ENCODE data around the gene RTL9.
"Not testable (repeated sequence)": the region's sequence is repeated elsewhere in the genome, so short reads cannot be mapped to it uniquely, and the experiment has no call there.

Gene RTL9

GRCh38 chrX:110358548-110358947 lies at the start of gene RTL9:
Gene RTL9 (plus strand): TSS chrX:110358848. CDS start chrX:110450618, 91,770 bp downstream.
- DNase-seq = no peak

DNA sequence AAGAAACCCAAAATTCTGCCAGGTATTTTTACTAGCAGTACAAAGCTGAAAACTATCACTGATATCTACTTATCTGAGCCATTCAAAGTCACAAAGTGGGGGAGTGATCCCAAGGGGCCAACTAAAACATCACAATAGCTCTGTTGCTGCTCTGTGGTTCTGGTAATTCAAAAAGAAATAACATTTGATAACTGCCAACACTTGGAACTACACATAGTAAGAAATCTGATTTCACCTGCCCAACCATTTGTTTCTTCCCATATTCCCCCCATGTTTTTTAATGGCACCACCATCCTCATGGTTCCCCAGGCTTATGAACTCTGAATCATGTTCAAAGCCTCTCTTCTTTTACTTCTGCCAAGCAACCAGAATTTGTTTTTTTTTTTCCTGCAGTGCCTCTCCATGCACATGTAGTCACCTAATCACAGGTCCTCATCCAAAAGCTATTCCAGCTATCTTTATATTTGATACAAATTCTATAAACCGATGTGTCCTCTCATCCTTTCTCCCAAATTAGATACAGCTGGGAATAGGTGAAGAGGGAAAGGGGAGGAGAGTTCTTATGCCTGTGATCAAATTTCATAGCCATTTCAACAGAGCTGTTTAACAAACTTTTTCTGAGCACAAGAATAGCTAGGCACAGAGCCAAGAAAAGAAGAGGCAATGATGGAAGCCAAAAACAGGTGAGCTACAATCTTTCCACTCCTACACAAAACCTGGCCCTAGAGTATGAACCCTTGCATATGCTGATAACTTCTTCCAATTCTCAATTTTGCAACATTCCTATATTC lies 48.5 kb upstream of the RTL9 start:
- no peak for DNase-seq

GRCh38 chrX:110310896-110311295 lies 47.8 kb upstream of the RTL9 start:
- no peak for DNase-seq

GRCh38 chrX:110311437-110312230 lies 47.0 kb upstream of the RTL9 start:
- no peak for DNase-seq

DNA sequence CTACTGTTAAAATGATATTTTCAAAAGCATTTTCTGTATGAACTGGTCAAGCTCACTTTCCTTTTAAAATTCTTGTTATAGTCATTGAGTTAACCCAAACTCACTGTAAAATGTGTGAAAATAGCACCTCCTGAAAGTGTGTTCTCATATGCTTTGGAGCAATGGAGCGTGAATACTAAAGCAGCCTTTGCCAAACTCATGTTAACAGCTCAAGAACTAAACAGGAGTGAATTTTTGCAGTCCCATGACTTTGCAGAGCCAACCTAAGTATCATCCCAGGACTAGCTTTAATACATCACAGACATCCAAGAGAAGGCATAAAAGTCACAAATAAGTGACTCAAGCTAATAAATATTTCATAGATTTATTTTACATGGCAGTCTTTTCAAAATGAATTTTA lies 43.1 kb upstream of the RTL9 start:
- no peak for DNase-seq

- DNase-seq = no peak
Observed at GRCh38 chrX:110316351-110317060, 42.1 kb upstream of the RTL9 start.

- DNase-seq = peak; percentile 32
Observed at GRCh38 chrX:110317061-110317819, 41.4 kb upstream of the RTL9 start.

GRCh38 chrX:110317820-110318663 lies 40.6 kb upstream of the RTL9 start, which contains the start of gene AMMECR1:
Gene AMMECR1 (minus strand): TSS chrX:110318085. CDS start chrX:110318071, 14 bp downstream.
- DNase-seq = peak; percentile 87

DNA sequence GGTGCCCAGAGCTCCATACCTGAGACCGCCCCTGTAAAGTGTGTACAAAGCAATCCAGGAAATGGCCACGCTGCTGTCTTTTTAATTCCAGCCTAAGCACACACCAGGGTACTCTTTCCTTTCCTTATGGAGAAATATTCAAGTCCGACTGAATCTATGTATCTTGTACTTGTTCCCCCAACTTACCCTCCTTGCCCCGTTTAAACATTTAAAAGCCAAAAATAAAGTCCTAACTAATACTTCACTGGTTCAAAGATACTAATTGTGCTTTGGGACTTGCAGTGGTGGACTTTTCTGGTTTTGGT lies 40.0 kb upstream of the RTL9 start:
- DNase-seq = no peak

DNA sequence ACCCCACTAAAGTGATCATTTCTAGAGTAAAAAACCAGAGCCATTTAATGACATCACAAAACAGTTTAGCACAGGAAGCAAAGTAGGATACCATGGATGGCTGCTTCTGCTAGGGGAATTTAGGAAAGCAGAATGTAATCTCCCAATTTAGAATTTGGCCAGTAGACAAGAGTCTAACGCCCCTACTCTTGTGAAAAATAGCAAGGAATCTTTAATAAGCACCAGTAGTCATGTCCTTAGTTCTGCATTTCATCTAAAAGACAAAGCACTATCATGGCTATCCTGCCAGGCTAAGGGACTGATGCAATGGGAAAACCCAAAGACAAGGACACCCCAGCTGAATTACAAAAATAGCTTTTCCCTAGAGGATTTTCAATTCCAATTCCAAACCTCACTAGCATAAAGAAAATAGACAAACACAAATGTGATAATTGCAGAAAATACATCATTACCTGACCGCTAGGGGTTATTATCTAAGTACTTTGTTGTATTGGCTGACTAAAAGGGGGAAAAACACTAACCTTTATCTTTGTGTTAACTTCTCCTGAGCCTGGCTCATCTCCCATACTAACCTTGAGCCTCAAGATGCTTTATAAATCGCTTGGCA lies 38.2 kb upstream of the RTL9 start:
- no peak for DNase-seq

GRCh38 chrX:110321081-110321480 lies 37.6 kb upstream of the RTL9 start:
- no peak for DNase-seq

DNA sequence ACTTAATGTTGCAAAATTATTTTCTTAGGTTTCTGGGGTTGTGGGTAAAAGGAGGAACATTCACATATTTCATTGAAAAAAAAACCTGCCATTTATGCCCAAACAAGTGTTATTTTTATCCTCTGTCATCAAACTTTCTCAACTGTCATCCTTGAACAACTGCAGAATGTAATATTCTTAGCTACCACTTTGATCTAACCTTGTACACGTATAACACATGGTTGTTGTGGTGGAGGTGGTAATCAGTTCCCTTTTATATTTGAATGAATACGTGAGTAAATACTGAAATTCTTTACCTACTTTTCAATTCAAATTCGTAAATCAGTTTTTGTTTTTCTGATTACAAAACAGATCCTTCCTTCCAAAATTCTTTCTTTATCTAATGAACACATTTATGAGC lies 37.0 kb upstream of the RTL9 start:
- DNase-seq = no peak

DNA sequence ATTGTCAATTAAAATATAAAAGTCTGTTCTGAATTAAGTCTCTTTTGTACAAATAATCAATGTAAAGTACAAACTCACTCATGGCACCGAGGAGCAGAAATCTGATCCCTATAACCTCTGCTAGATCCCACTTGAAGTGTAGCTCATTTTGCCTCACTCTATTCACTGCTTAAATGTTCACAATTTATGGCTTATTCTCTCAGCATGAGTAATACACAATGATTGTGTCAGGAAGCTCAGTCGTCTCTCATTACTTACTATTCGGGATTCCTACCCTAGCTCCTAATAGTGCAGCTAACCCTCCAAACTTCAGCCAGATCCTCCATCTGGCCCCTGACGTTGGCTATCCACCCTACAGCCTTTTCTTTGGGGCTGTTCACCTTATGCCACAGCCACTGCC lies 36.0 kb upstream of the RTL9 start:
- no peak for DNase-seq

- DNase-seq = no peak
Observed at GRCh38 chrX:110326712-110327111, 31.9 kb upstream of the RTL9 start.

DNA sequence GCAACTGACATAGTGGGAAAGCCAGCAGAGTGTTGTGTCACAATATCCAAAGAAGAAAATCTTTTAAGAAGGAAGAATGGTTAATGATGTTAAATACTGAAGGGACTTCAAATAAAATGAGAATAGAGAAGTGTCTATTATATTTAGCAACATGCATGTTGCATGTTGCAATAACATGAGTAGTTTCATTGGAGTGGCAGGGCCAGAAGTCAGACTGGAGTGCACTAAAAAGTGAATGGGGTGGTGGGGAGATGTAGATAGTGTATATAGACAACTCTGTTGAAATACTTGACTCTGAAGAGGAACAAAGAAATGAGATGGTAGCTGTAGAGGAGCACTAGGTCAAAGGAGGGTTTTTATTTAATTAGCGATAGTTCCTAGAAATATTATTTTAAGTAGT lies 31.3 kb upstream of the RTL9 start:
- no peak for DNase-seq

- not testable (repeated sequence) for DNase-seq
Observed at GRCh38 chrX:110328613-110329012, 30.0 kb upstream of the RTL9 start.

GRCh38 chrX:110331444-110332030 lies 27.1 kb upstream of the RTL9 start:
- no peak for DNase-seq

DNA sequence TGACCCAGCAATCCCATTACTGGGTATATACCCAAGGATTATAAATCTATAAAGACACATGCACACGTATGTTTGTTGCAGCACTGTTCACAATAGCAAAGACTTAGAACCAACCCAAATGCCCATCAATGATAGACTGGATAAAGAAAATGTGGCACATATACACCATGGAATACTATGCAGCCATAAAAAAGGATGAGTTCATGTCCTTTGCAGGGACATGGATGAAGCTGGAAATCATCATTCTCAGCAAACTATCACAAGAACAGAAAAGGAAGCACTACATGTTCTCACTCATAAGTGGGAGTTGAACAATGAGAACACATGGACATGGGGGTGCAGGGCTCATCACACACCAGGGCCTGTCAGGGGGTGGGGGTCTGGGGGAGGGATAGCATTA lies 25.2 kb upstream of the RTL9 start:
- not testable (repeated sequence) for DNase-seq

DNA sequence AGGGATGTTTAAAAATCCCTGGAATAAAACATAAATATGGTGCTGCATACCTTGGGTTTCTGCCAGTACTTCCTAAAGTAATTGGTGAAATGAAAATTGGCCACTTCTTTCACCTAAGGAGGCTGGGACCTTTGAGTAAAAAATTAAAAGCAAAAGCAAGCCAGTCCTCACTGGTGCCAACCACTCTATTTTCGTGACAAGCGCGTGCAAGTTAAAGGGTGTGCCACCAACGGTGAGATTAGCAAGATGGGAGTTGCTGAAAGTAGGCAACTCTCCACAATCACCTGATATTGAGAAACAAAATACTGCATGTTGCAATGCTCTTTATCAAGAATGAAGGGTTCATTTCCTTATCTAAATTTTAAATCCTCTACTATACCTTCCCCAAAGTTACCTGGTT lies 19.7 kb upstream of the RTL9 start:
- DNase-seq = no peak

DNA sequence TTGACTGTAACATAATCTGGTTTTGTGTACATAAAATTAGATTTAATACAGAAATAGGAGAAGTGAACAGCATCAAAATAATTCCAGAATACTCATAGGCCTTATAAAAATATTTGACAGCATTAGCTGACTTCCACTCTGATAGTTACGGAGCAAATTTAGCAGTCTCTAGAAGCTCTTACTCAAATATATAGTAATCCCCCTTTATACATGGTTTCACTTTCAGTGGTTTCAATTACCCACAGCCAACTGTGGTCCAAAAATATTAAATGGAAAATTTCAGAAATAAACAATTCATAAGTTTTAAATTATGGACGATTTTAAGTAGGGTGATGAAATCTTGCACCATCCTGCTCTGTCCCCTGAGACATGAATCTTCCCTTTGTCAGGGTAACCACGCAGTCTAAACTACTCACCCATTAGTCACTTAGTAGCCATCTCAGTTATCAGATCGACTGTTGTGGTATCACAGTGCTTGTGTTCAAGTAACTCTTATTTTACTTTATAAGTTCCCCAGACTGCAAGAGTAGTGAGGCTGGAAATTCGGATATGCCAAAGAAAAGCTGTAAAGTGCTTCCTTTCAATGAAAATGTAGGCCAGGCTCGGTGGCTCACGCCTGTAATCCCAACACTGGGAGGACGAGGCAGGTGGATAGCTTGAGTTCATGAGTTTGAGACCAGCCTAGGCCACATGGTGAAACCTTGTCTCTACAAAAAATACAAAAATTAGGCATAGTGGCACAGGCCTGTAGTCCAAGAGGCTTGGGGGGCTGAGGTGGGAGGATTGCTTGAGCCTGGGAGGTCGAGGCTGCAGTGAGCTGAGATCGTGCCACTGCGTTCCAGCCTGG lies 17.2 kb upstream of the RTL9 start:
- no peak for DNase-seq

Measured in right hindlimb (tissue), 1 donor.